ENCODE measurements around the gene PTPRZ1.

DNA sequence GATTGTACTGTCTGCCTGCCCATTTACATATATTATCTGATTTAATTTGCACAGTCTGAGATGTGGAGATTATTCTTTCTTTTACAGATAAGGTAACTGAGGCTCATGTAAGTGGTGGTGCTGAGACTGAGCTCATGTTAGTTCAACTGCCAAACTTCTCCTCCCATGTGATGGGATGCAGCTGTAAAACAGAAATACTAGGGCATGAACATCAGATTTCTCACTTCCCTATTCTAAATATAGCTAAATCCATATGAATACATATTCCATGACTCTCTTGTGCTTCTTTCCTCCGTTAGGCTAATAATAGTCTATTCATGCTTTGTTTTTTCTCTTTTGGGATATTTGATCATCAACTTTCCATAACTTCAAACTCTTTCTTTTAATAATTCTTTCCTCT lies 84.7 kb downstream of the PTPRZ1 start:
- TF ChIP-seq ZNF70 (CRISPR knock-in tag; IDR thresholded peaks at IDR 0.05) (no peak), ESRRG (CRISPR knock-in tag; IDR thresholded peaks at IDR 0.05) (no peak), ARNTL (CRISPR knock-in tag; IDR thresholded peaks at IDR 0.05; ENCODE audit: borderline replicate concordance, low read depth) (no peak), TCF4 (CRISPR knock-in tag; IDR thresholded peaks at IDR 0.05; ENCODE audit: borderline replicate concordance) (no peak), TOX (CRISPR knock-in tag; IDR thresholded peaks at IDR 0.05; ENCODE audit: borderline replicate concordance) (no peak), BACH2 (CRISPR knock-in tag; IDR thresholded peaks at IDR 0.05; ENCODE audit: borderline replicate concordance) (no peak), ZNF8 (CRISPR knock-in tag; IDR thresholded peaks at IDR 0.05) (no peak), GLIS3 (CRISPR knock-in tag; IDR thresholded peaks at IDR 0.05) (no peak)
- TF ChIP-seq, protein P1, sequence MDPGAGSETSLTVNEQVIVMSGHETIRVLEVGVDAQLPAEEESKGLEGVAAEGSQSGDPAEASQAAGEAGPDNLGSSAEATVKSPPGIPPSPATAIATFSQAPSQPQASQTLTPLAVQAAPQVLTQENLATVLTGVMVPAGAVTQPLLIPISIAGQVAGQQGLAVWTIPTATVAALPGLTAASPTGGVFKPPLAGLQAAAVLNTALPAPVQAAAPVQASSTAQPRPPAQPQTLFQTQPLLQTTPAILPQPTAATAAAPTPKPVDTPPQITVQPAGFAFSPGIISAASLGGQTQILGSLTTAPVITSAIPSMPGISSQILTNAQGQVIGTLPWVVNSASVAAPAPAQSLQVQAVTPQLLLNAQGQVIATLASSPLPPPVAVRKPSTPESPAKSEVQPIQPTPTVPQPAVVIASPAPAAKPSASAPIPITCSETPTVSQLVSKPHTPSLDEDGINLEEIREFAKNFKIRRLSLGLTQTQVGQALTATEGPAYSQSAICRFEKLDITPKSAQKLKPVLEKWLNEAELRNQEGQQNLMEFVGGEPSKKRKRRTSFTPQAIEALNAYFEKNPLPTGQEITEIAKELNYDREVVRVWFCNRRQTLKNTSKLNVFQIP (CRISPR knock-in tag; IDR thresholded peaks at IDR 0.05; ENCODE audit: borderline replicate concordance, low read depth): no peak
- TF ChIP-seq, protein P2, sequence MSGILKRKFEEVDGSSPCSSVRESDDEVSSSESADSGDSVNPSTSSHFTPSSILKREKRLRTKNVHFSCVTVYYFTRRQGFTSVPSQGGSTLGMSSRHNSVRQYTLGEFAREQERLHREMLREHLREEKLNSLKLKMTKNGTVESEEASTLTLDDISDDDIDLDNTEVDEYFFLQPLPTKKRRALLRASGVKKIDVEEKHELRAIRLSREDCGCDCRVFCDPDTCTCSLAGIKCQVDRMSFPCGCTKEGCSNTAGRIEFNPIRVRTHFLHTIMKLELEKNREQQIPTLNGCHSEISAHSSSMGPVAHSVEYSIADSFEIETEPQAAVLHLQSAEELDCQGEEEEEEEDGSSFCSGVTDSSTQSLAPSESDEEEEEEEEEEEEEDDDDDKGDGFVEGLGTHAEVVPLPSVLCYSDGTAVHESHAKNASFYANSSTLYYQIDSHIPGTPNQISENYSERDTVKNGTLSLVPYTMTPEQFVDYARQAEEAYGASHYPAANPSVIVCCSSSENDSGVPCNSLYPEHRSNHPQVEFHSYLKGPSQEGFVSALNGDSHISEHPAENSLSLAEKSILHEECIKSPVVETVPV (CRISPR knock-in tag; IDR thresholded peaks at IDR 0.05): no peak
- TF ChIP-seq, protein P3, sequence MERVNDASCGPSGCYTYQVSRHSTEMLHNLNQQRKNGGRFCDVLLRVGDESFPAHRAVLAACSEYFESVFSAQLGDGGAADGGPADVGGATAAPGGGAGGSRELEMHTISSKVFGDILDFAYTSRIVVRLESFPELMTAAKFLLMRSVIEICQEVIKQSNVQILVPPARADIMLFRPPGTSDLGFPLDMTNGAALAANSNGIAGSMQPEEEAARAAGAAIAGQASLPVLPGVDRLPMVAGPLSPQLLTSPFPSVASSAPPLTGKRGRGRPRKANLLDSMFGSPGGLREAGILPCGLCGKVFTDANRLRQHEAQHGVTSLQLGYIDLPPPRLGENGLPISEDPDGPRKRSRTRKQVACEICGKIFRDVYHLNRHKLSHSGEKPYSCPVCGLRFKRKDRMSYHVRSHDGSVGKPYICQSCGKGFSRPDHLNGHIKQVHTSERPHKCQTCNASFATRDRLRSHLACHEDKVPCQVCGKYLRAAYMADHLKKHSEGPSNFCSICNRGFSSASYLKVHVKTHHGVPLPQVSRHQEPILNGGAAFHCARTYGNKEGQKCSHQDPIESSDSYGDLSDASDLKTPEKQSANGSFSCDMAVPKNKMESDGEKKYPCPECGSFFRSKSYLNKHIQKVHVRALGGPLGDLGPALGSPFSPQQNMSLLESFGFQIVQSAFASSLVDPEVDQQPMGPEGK (CRISPR knock-in tag; IDR thresholded peaks at IDR 0.05; ENCODE audit: borderline replicate concordance): no peak

Measured in SK-N-SH treated with all-trans-retinoic acid at 6 μM for 48 hours (cell line).